Stomach (tissue), 9 donors: ENCODE results near the gene POLR3A. TPM values are rescaled to one million over a fixed set of nuclear protein-coding genes. Genes with fewer than 3 reads are reported as not detected.
"Not testable (repeated sequence)": the region's sequence is repeated elsewhere in the genome, so short reads cannot be mapped to it uniquely, and the experiment has no call there.

Source experiments
- DNase-seq, 2 donors: peaks; one replicate each; pipeline versions ENCODE4 v3.0.0 to v3.0.0-alpha.2; 2013 to 2019
- H3K27ac ChIP-seq, 5 donors: fragments of 200-600 bp in 4 of 5; sonication (generic) in 4 of 5; one replicate each; pipeline ENCODE4 v1.5.1; 2013 to 2019; ENCODE audit warnings: mild to moderate bottlenecking in 1 of 5, moderate library complexity in 1 of 5
- H3K27me3 ChIP-seq, 3 donors: fragments of 200-600 bp; sonication (generic); one replicate each; pipeline ENCODE4 v1.5.1; 2017 to 2019; ENCODE audit warnings: mixed run types in 1 of 3
- H3K36me3 ChIP-seq, 4 donors: fragments of 200-600 bp; sonication (generic); 1 replicate in 3 of 4; 2 replicates in 1 of 4; pipeline ENCODE4 v1.5.1; 2016 to 2019
- H3K4me1 ChIP-seq, 4 donors: fragments of 200-600 bp; sonication (generic); one replicate each; pipeline ENCODE4 v1.5.1; 2016 to 2019
- H3K4me3 ChIP-seq, 4 donors: fragments of 200-600 bp; sonication (generic) in 3 of 4; one replicate each; pipeline ENCODE4 v1.5.1; 2016 to 2019; ENCODE audit warnings: mild to moderate bottlenecking in 1 of 4
- H3K9me3 ChIP-seq, 4 donors: fragments of 200-600 bp; sonication (generic); one replicate each; pipeline ENCODE4 v1.5.1; 2016 to 2019
- EP300 ChIP-seq: sonication (generic); formaldehyde crosslinking; IDR thresholded peaks from one replicate; pipeline ENCODE4 v1.6.1; 2017; ENCODE audit warnings: antibody characterized with exemption
- POLR2A ChIP-seq, 4 donors: fragments of 450-650 bp; IDR thresholded peaks; one replicate each; pipeline ENCODE4 v1.6.1; 2016; ENCODE audit warnings: antibody characterized with exemption in 4 of 4, control low read depth in 2 of 4, mild to moderate bottlenecking in 1 of 4, moderate library complexity in 1 of 4
- POLR2AphosphoS5 ChIP-seq, 3 donors: sonication (generic); formaldehyde crosslinking; IDR thresholded peaks; one replicate each; pipeline ENCODE4 v1.6.1; 2016; ENCODE audit warnings: antibody characterized with exemption in 3 of 3
- WGBS, 5 donors: extraction: QIAGEN DNeasy Blood & Tissue Kit in 3 of 5; methylation state at CpG; one replicate each; pipeline versions ENCODE4 v1.1.5 to v1.1.7; 2013 to 2018; 5-methylcytosine and 5-hydroxymethylcytosine counted together
- intact Hi-C: fragments of 100-400 bp; cut with DNase I; formaldehyde crosslinking; loops from one replicate; pipeline ENCODE4 v1.15.1; 2023; ENCODE audit warnings: low total_unique reads
- polyA plus RNA-seq, 3 donors: library from polyadenylated mRNA; stranded (reverse); fragments of 200-250 nt; gene quantifications; one replicate each; pipeline ENCODE4 v1.2.3, GENCODE V29; 2013
- total RNA-seq, 5 donors: library from RNA; depleted of rRNA; stranded (reverse); fragments of >200 nt; gene quantifications; one replicate each; pipeline versions ENCODE4 v1.1.0 to v1.2.3, GENCODE V29; 2014 to 2016
- TF ChIP-seq, protein P1 (sequence below), 7 experiments: fragments of 450-650 bp in 4 of 7; fragments of 200-600 bp in 3 of 7; sonication (generic) in 3 of 7; IDR thresholded peaks; one replicate each; pipeline ENCODE4 v1.5.1; 2016 to 2019; ENCODE audit warnings: antibody characterized with exemption in 7 of 7, control low read depth in 2 of 7, mild to moderate bottlenecking in 1 of 7
- donor health status: healthy with polysubstance abuse.
- donor health status: Bipolar disorder and iron deficiency.
- donor health status: healthy.

Gene POLR3A
- total and polyA plus RNA-seq, 8 donors, result 2.1 to 25.8 (median 8.9) TPM

DNA sequence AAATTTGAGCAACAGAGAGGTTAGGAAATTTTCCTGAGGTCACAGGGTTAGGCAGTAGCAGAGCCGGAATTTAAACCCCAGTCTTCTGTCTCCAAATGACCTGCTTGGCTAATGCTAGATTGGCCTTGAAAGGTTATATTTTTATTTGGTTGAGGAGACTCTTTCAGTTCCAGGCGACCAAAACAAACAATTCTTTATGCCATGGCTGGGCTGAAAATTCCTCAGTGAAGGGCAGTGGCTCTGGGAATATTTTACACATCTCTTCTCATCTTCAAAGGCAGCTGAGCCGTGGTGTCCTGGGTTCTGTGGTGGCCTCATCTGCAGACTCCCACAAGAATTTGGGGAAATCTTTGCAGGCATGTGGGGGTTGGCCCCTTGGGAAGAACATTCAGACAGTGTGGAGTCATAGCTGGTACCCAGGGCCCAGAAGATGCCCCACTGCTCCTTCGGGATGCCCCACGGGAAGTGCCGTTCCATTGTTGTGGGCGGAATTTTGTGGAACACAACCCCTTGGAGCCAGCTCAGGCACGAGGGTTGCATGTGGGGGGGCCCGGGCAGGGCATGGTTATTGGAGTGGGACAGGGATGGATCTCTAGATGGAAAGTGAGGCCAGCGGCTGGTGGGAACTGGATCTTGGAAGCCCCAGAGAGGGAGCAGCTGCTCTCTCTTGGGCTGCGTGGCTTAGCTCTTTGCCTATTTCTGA, 37.6 kb upstream of the POLR3A start:
- Histone ChIP-seq H3K27me3 (no peaks in the 10 kb centered on the region), H3K4me1 (no peaks in the 10 kb centered on the region)

DNA sequence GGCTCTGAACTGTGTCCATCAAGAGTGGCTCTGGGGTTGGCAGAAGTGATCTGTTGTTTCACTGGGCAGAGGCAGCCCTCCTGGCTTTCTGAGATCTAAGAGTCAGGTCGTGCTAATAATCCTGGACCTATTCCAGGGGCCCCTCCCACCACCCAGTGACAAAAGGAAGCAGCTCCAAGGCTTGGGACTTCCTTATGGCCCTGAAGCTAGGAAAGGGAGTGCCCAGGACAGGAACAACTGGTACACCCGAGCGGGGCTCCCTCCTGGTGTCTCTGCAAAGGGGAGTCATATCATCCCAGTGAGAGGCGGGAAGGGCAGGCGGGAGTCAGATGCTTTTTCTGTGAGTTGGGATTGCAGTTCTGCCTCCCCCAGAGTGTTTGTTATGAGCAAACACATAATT, 36.7 kb upstream of the POLR3A start:
- 51 to 70% (median 58%) methylated on average over 5 of the region's 5 CpGs for WGBS, 5 donors
- no peaks in the 10 kb centered on the region for H3K9me3 ChIP-seq
- intact Hi-C loops, result no loop called here
- no peak overlapping the region for H3K4me3 ChIP-seq
- no peak overlapping the region for H3K27ac ChIP-seq
- TF ChIP-seq POLR2AphosphoS5 (IDR thresholded peaks at IDR 0.05) (no peak), EP300 (no peak), POLR2A (IDR thresholded peaks at IDR 0.05) (no peak)
- TF ChIP-seq, protein P1, sequence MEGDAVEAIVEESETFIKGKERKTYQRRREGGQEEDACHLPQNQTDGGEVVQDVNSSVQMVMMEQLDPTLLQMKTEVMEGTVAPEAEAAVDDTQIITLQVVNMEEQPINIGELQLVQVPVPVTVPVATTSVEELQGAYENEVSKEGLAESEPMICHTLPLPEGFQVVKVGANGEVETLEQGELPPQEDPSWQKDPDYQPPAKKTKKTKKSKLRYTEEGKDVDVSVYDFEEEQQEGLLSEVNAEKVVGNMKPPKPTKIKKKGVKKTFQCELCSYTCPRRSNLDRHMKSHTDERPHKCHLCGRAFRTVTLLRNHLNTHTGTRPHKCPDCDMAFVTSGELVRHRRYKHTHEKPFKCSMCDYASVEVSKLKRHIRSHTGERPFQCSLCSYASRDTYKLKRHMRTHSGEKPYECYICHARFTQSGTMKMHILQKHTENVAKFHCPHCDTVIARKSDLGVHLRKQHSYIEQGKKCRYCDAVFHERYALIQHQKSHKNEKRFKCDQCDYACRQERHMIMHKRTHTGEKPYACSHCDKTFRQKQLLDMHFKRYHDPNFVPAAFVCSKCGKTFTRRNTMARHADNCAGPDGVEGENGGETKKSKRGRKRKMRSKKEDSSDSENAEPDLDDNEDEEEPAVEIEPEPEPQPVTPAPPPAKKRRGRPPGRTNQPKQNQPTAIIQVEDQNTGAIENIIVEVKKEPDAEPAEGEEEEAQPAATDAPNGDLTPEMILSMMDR (IDR thresholded peaks at IDR 0.05), result no peak
- no peaks in the 10 kb centered on the region for H3K36me3 ChIP-seq
- H3K4me1 ChIP-seq, result no peaks in the 10 kb centered on the region
- peak in 1 of 2 donors; percentile 31 for DNase-seq
- no peaks in the 10 kb centered on the region for H3K27me3 ChIP-seq

More for the DNA sequence above, 37.6 kb upstream of the POLR3A start:
- intact Hi-C loops, result no loop called here
- Histone ChIP-seq H3K9me3 (no peaks in the 10 kb centered on the region), H3K4me3 (no peak overlapping the region), H3K36me3 (no peaks in the 10 kb centered on the region), H3K27ac (no peak overlapping the region)
- TF ChIP-seq POLR2A (IDR thresholded peaks at IDR 0.05) (no peak), EP300 (no peak), POLR2AphosphoS5 (IDR thresholded peaks at IDR 0.05) (no peak)
- TF ChIP-seq, protein P1 (IDR thresholded peaks at IDR 0.05), result no peak
- 79 to 88% (median 81%) methylated on average over 10 to 11 of the region's 11 CpGs for WGBS, 5 donors
- DNase-seq, result no peak

DNA sequence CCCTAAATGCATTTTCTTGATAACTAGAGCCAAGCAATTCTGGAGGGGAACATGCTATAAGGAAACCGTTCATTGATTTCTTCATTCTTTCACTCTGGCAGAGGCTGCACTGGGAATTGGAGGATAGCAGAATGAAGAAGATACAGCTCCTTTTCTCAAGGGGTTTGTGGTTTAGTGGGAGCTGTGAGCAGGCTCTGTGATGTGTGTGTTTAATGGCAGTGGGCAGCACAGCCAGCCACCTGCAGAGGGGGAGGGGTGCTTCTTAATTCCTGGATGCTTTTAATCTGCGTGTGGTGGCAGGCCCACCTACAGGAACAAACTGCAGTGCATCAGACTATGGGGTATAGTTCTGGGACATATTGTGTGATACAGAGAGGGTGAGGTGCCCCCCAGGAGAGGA, 36.3 kb upstream of the POLR3A start:
- Histone ChIP-seq H3K36me3 (no peaks in the 10 kb centered on the region), H3K27me3 (no peaks in the 10 kb centered on the region), H3K27ac (no peak overlapping the region), H3K4me3 (no peak overlapping the region), H3K9me3 (no peaks in the 10 kb centered on the region), H3K4me1 (no peaks in the 10 kb centered on the region)
- WGBS, 5 donors, result 73 to 80% (median 78%) methylated on average over 2 of the region's 2 CpGs
- TF ChIP-seq, protein P1 (IDR thresholded peaks at IDR 0.05), result no peak
- TF ChIP-seq POLR2AphosphoS5 (IDR thresholded peaks at IDR 0.05), result no peak
- no peak for TF ChIP-seq EP300
- TF ChIP-seq POLR2A (IDR thresholded peaks at IDR 0.05), result no peak
- intact Hi-C loops, result no loop called here
- DNase-seq, result no peak

DNA sequence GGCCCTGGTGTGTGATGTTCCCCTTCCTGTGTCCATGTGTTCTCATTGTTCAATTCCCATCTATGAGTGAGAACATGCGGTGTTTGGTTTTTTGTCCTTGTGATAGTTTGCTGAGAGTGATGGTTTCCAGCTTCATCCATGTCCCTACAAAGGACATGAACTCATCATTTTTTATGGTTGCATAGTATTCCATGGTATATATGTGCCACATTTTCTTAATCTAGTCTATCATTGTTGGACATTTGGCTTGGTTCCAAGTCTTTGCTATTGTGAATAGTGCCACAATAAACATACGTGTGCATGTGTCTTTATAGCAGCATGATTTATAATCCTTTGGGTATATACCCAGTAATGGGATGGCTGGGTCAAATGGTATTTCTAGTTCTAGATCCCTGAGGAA, 35.6 kb upstream of the POLR3A start:
- H3K36me3 ChIP-seq, H3K9me3 ChIP-seq, H3K4me1 ChIP-seq, intact Hi-C loops, H3K4me3 ChIP-seq, DNase-seq, H3K27ac ChIP-seq, H3K27me3 ChIP-seq: not testable (repeated sequence)
- 71% methylated on average over 1 of the region's 2 CpGs; no CpG with 5 or more reads in 4 of the 5 donors for WGBS, 5 donors

DNA sequence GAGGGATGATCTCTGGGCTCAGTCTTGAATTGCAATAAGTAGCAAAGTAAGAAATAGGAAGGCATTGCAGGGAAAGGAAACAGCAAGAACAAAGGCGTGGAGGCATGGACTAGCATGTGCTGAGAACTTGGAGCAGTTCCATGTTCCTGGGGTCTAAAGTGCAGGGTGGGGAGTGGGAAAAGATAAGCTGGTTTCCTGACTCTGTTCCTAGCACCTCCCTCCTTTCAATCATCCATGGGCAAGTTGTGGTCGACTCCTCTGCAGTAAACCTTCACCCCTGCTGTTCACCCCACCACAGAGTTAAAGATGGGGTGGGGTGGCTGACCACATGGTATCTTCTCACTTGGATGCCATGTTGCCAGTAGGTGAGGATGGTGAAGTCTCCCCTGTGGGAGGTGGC, 33.9 kb upstream of the POLR3A start:
- H3K4me1 ChIP-seq, result no peaks in the 10 kb centered on the region
- intact Hi-C loops, result no loop called here
- TF ChIP-seq EP300 (no peak), POLR2A (IDR thresholded peaks at IDR 0.05) (no peak), POLR2AphosphoS5 (IDR thresholded peaks at IDR 0.05) (no peak)
- TF ChIP-seq, protein P1 (IDR thresholded peaks at IDR 0.05), result no peak
- WGBS, 5 donors, result 38 to 58% (median 49%) methylated on average over 2 of the region's 2 CpGs
- no peaks in the 10 kb centered on the region for H3K9me3 ChIP-seq
- H3K36me3 ChIP-seq, result no peaks in the 10 kb centered on the region
- DNase-seq, result peak in 1 of 2 donors; percentile 29
- H3K4me3 ChIP-seq, result no peak overlapping the region
- no peaks in the 10 kb centered on the region for H3K27me3 ChIP-seq
- H3K27ac ChIP-seq, result no peak overlapping the region
